ENCODE data around the gene COQ3. TPM values are rescaled to one million over a fixed set of nuclear protein-coding genes. Genes with fewer than 3 reads are reported as not detected.

The COQ3 gene
- total RNA-seq, 1 donor from 2014 or later = 4.8 TPM

DNA sequence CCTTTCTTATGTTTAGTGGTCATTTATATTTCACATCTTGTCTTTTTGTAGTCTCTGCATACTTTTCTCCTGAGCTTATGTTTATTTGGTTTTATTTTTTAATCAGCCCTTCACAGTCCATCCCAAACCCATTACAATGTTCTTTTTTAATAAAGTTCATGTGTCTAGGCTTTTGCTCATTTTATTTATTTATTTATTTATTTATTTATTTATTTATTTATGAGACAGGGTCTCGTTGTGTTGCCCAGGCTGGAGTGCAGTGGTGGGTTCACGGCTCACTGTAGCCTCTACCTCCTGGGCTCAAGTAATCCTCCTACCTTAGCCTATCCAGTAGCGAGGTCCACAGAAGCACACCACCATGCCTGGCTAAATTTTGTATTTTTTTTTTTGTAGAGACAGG lies 3.1 kb downstream of the COQ3 start:
- Mint-ChIP-seq H3K27ac (ENCODE audit: unreplicated experiment) (no peak overlapping the region), H3K9me3 (ENCODE audit: unreplicated experiment) (no peaks in the 10 kb centered on the region), H3K36me3 (ENCODE audit: unreplicated experiment) (no peaks in the 10 kb centered on the region), H3K4me1 (ENCODE audit: unreplicated experiment) (peaks cover 11% of the 10 kb centered on the region), H3K4me3 (ENCODE audit: unreplicated experiment) (no peak overlapping the region), H3K27me3 (ENCODE audit: unreplicated experiment) (no peaks in the 10 kb centered on the region)
- TF ChIP-seq, protein P1, sequence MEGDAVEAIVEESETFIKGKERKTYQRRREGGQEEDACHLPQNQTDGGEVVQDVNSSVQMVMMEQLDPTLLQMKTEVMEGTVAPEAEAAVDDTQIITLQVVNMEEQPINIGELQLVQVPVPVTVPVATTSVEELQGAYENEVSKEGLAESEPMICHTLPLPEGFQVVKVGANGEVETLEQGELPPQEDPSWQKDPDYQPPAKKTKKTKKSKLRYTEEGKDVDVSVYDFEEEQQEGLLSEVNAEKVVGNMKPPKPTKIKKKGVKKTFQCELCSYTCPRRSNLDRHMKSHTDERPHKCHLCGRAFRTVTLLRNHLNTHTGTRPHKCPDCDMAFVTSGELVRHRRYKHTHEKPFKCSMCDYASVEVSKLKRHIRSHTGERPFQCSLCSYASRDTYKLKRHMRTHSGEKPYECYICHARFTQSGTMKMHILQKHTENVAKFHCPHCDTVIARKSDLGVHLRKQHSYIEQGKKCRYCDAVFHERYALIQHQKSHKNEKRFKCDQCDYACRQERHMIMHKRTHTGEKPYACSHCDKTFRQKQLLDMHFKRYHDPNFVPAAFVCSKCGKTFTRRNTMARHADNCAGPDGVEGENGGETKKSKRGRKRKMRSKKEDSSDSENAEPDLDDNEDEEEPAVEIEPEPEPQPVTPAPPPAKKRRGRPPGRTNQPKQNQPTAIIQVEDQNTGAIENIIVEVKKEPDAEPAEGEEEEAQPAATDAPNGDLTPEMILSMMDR (IDR thresholded peaks at IDR 0.05) = no peak
- no peak for DNase-seq (ENCODE audit: extremely low spot score, unreplicated experiment)

DNA sequence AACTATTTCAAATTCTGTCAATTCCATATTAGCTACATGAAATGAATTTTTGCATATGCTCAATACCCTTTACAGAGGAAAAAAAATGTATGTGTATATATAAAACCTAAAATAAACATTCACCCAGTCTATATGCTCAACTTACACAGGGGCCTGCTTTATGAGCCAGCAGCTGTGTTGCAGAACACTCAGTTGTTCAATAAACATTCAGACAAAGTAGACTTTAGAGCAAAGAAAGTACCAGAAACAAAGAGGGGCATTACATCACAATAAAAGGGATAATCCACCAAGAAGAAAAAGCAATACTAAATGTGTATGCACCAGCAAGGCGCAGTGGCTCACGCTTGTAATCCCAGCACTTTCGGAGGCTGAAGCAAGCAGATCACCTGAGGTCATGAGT lies 9.5 kb downstream of the COQ3 start:
- Mint-ChIP-seq H3K4me1 (ENCODE audit: unreplicated experiment) (no peaks in the 10 kb centered on the region), H3K36me3 (ENCODE audit: unreplicated experiment) (no peaks in the 10 kb centered on the region), H3K27ac (ENCODE audit: unreplicated experiment) (no peak overlapping the region), H3K27me3 (ENCODE audit: unreplicated experiment) (no peaks in the 10 kb centered on the region), H3K4me3 (ENCODE audit: unreplicated experiment) (no peak overlapping the region), H3K9me3 (ENCODE audit: unreplicated experiment) (no peaks in the 10 kb centered on the region)
- TF ChIP-seq, protein P1 (IDR thresholded peaks at IDR 0.05) = no peak
- no peak for DNase-seq (ENCODE audit: extremely low spot score, unreplicated experiment)

DNA sequence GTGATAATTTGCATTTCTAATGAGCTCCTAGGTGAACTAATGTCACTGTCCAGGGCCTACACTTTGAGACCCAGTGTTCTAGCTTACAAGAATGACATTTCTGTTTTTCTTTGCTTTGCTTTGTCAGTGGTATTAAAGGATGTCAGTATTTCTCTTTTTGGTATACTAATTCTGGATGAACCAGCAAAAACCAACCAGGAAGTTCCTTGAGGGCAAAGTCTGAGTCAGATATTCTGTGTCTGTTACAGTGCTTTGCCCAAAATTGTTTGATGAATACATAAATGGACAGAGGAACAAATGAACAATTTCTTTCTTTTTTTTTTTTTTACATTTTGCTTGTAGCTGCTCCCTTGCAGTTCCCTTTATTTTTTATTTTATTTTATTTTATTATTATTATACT lies 15.4 kb downstream of the COQ3 start:
- no peak for DNase-seq (ENCODE audit: extremely low spot score, unreplicated experiment)
- Mint-ChIP-seq H3K36me3 (ENCODE audit: unreplicated experiment) (no peaks in the 10 kb centered on the region), H3K4me3 (ENCODE audit: unreplicated experiment) (no peak overlapping the region), H3K27me3 (ENCODE audit: unreplicated experiment) (no peaks in the 10 kb centered on the region), H3K27ac (ENCODE audit: unreplicated experiment) (no peak overlapping the region), H3K4me1 (ENCODE audit: unreplicated experiment) (no peaks in the 10 kb centered on the region), H3K9me3 (ENCODE audit: unreplicated experiment) (no peaks in the 10 kb centered on the region)
- TF ChIP-seq, protein P1 (IDR thresholded peaks at IDR 0.05) = no peak

DNA sequence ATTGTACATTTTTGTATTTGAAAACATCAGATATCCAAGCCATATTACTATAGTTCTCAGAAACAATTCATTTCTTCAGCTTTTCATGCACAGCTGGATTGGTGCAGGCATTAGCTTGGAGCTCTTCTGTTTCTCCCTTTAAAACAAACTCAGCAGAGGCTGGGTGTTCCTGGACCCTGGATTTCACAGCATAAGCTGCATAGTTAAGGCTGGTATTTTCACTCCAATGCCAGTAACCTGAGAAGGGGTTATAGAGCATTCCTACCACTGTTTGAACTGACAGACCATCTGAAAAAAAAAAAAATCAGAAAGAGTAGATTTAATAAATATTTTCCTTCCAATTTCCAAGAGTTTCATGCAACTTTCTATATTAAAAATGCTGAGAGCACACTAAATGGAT lies 24.5 kb downstream of the COQ3 start:
- Mint-ChIP-seq H3K27me3 (ENCODE audit: unreplicated experiment) (no peaks in the 10 kb centered on the region), H3K9me3 (ENCODE audit: unreplicated experiment) (no peaks in the 10 kb centered on the region), H3K27ac (ENCODE audit: unreplicated experiment) (no peak overlapping the region), H3K4me3 (ENCODE audit: unreplicated experiment) (no peak overlapping the region), H3K4me1 (ENCODE audit: unreplicated experiment) (peaks cover 9% of the 10 kb centered on the region), H3K36me3 (ENCODE audit: unreplicated experiment) (no peaks in the 10 kb centered on the region)
- TF ChIP-seq, protein P1 (IDR thresholded peaks at IDR 0.05) = peak; percentile 10
- DNase-seq (ENCODE audit: extremely low spot score, unreplicated experiment) = no peak

DNA sequence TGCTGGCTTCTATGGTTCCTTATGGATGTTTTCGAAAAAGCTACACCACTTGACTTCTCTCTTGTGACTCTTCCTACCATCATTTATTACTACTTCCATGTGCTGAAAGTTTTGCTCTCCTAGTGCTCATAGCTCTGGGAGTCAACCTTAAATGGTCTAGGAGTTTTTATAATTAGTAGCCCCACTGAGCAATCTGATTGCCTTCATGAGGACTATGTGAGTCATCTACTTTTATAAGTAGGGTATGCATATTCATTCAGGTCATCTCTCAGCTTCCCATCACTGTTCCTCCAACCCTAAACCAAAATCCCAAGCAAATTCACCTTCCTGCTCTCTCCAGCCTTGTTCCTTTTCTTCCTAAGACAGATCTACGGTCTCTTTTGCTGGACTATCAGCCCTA lies 27.1 kb downstream of the COQ3 start:
- no peaks in the 10 kb centered on the region for H3K36me3 Mint-ChIP-seq (ENCODE audit: unreplicated experiment)
- DNase-seq (ENCODE audit: extremely low spot score, unreplicated experiment) = no peak
- H3K4me1 Mint-ChIP-seq (ENCODE audit: unreplicated experiment) = peaks cover 9% of the 10 kb centered on the region
- no peak overlapping the region for H3K4me3 Mint-ChIP-seq (ENCODE audit: unreplicated experiment)
- peaks cover under 1% of the 10 kb centered on the region for H3K27me3 Mint-ChIP-seq (ENCODE audit: unreplicated experiment)
- H3K9me3 Mint-ChIP-seq (ENCODE audit: unreplicated experiment) = no peaks in the 10 kb centered on the region
- no peak overlapping the region for H3K27ac Mint-ChIP-seq (ENCODE audit: unreplicated experiment)
- TF ChIP-seq, protein P1 (IDR thresholded peaks at IDR 0.05) = no peak

All from osteocyte (in vitro differentiated cells).